Lower leg skin (tissue), 4 donors: ENCODE data around the gene TRDN. TPM values are rescaled to one million over a fixed set of nuclear protein-coding genes. Genes with fewer than 3 reads are reported as not detected.

Source experiments
- DNase-seq, 2 donors: peaks; one replicate each; pipeline ENCODE4 v3.0.0-alpha.2; 2019; ENCODE audit warnings: low spot score in 2 of 2
- H3K4me3 ChIP-seq: fragments of 200-600 bp; sonication (generic); 2 replicates; pipeline ENCODE4 v1.5.1; 2017; ENCODE audit warnings: mild to moderate bottlenecking, low read depth; ENCODE audit not compliant: poor library complexity, severe bottlenecking
- POLR2A ChIP-seq, 2 donors: fragments of 450-650 bp; IDR thresholded peaks; one replicate each; pipeline ENCODE4 v1.6.1; 2016 to 2017; ENCODE audit warnings: antibody characterized with exemption in 2 of 2, mild to moderate bottlenecking in 1 of 2, moderate library complexity in 1 of 2
- WGBS, 2 donors: methylation state at CpG; one replicate each; pipeline ENCODE4 v1.1.5; 2018; 5-methylcytosine and 5-hydroxymethylcytosine counted together
- intact Hi-C: fragments of 100-400 bp; cut with DNase I; formaldehyde crosslinking; loops from one replicate; pipeline ENCODE4 v1.15.0; 2023; ENCODE audit warnings: low total_unique reads
- total RNA-seq, 4 donors: library from RNA; depleted of rRNA; stranded (reverse); fragments of >200 nt; gene quantifications; one replicate each; pipeline ENCODE4 v1.1.0, GENCODE V29; 2016
- TF ChIP-seq, protein P1 (sequence below), 3 donors: fragments of 450-650 bp; IDR thresholded peaks; one replicate each; pipeline ENCODE4 v1.5.1; 2016; ENCODE audit warnings: antibody characterized with exemption in 3 of 3, mild to moderate bottlenecking in 3 of 3, moderate library complexity in 2 of 3

The TRDN gene
- total RNA-seq, 4 donors from 2014 or later, result 0.06 TPM; not detected in 3

- intact Hi-C loops, result no loop called here
- WGBS, 2 donors, result 68 to 72% methylated on average over 6 of the region's 6 CpGs
- H3K4me3 ChIP-seq, result no peak overlapping the region
- TF ChIP-seq, protein P1, sequence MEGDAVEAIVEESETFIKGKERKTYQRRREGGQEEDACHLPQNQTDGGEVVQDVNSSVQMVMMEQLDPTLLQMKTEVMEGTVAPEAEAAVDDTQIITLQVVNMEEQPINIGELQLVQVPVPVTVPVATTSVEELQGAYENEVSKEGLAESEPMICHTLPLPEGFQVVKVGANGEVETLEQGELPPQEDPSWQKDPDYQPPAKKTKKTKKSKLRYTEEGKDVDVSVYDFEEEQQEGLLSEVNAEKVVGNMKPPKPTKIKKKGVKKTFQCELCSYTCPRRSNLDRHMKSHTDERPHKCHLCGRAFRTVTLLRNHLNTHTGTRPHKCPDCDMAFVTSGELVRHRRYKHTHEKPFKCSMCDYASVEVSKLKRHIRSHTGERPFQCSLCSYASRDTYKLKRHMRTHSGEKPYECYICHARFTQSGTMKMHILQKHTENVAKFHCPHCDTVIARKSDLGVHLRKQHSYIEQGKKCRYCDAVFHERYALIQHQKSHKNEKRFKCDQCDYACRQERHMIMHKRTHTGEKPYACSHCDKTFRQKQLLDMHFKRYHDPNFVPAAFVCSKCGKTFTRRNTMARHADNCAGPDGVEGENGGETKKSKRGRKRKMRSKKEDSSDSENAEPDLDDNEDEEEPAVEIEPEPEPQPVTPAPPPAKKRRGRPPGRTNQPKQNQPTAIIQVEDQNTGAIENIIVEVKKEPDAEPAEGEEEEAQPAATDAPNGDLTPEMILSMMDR (IDR thresholded peaks at IDR 0.05), result no peak
- no peak for TF ChIP-seq POLR2A (IDR thresholded peaks at IDR 0.05)
- no peak for DNase-seq
These were observed 32.7 kb downstream of the TRDN start for GRCh38 chr6:123604067-123604466.

DNA sequence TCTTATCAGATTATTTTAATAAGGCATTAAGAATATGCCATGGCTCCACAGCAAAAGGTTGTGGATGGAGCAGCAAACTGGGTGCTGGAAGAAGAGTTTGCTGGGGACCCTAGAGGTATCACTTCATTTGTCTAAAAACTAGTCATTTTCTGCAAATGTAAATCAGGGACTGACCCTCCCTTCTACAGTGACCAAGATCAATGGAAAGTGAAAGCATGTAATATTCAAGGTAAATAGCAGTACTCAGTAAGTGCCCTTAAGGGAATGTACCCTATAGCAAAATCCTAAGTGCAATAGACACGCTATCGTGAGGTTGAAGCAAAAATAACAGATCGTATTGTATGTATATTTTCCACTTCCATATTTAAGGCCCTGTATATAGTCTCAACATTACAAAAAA, 38.7 kb downstream of the TRDN start:
- TF ChIP-seq POLR2A (IDR thresholded peaks at IDR 0.05), result no peak
- TF ChIP-seq, protein P1 (IDR thresholded peaks at IDR 0.05), result no peak
- WGBS, 2 donors, result 93 to 96% methylated on average over 3 of the region's 3 CpGs
- DNase-seq, result no peak
- intact Hi-C loops, result no loop called here
- H3K4me3 ChIP-seq, result no peak overlapping the region

- DNase-seq, result no peak
- TF ChIP-seq, protein P1 (IDR thresholded peaks at IDR 0.05), result no peak
- no peak for TF ChIP-seq POLR2A (IDR thresholded peaks at IDR 0.05)
- no peak overlapping the region for H3K4me3 ChIP-seq
- 51 to 53% methylated on average over 2 of the region's 2 CpGs for WGBS, 2 donors
- intact Hi-C loops, result loop anchor here (5.0 kb wide), 1 partner anchor 1158 kb away; no protein-coding TSS in a partner anchor
These were observed 42.0 kb downstream of the TRDN start for GRCh38 chr6:123594776-123595175.

DNA sequence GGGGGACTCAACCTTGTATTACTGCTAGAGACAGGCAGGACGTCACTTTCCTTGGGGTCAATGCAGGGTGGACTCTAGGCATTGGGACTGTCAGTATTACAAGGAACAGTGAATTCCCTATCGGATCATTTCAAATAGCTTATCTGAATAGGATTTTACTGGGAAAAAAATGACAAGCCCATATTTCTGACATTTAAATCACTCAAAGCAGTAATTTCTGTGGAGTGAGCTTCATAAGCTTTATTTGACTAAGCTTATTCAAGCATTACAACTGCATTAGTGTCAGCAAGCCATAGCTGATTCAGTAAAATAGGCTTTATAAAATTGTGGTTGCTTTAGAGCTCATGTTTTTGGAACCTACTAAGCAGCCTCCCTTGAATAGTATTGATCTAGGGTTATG, 44.3 kb downstream of the TRDN start:
- TF ChIP-seq, protein P1 (IDR thresholded peaks at IDR 0.05), result no peak
- TF ChIP-seq POLR2A (IDR thresholded peaks at IDR 0.05), result no peak
- H3K4me3 ChIP-seq, result no peak overlapping the region
- no peak for DNase-seq
- 86 to 93% methylated on average over 2 of the region's 2 CpGs for WGBS, 2 donors
- intact Hi-C loops, result loop anchor here (5.0 kb wide), 1 partner anchor 1160 kb away; no protein-coding TSS in a partner anchor

GRCh38 chr6:123589973-123590372, 46.8 kb downstream of the TRDN start:
- DNase-seq, result no peak
- WGBS, 2 donors, result 94 to 95% methylated on average over 5 of the region's 5 CpGs
- no peak overlapping the region for H3K4me3 ChIP-seq
- intact Hi-C loops, result loop anchor here (5.0 kb wide), 1 partner anchor 1162 kb away; no protein-coding TSS in a partner anchor
- TF ChIP-seq, protein P1 (IDR thresholded peaks at IDR 0.05), result no peak
- no peak for TF ChIP-seq POLR2A (IDR thresholded peaks at IDR 0.05)

- H3K4me3 ChIP-seq, result no peak overlapping the region
- WGBS, 2 donors, result 43 to 47% methylated on average over 1 of the region's 1 CpG
- no peak for DNase-seq
- intact Hi-C loops, result no loop called here
- no peak for TF ChIP-seq POLR2A (IDR thresholded peaks at IDR 0.05)
- TF ChIP-seq, protein P1 (IDR thresholded peaks at IDR 0.05), result no peak
These were observed 47.4 kb downstream of the TRDN start for GRCh38 chr6:123589317-123589716.
